ENCODE results near the gene STAG1. TPM values are rescaled to one million over a fixed set of nuclear protein-coding genes. Genes with fewer than 3 reads are reported as not detected.
"Not testable (repeated sequence)": the region's sequence is repeated elsewhere in the genome, so short reads cannot be mapped to it uniquely, and the experiment has no call there.

The STAG1 gene
- total and polyA plus RNA-seq, 9 of the 15 experiments (the other 6 are each of a cell fraction or from before 2014, with no cell fraction given), result 2.7 to 17.7 (median 8.8) TPM

DNA sequence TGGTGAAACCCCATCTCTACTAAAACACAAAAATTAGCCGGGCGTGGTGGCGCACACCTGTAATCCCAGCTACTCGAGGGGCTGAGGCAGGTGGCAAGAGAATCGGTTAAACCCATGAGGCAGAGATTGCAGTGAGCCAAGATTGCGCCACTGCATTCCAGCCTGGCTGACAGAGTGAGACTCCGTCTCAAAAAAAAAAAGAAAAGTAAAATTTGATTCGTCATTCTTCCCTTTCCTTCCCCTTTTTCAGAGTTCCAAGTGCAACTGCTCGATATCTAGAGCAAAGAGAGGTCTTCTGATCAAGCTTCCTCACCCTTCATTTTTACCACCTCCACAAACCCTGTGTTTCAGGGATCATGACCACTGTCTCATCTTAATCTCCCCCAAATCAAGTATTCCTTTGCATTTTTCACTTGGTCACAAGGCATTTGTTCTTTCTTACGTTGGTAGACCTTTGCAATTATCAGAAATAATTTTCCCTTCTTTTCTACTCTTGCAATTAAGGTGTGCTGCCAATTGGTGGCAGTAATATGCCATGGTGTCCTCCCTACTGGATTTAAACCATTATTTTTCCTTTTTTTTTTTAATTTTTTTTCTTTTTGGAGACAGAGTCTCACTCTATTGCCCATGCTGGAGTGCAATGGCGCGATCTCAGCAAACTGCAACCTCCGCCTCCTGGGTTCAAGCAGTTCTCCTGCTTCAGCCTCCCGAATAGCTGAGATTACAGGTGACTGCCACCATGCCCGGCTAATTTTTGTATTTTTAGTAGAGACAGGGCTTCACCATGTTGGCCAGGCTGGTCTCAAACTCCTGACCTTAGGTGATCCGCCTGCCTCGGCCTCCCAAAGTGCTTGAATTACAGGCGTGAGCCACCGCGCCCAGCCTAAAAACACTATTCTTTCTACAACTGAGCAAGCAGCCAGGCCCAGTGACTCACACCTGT lies 6.3 kb upstream of the STAG1 start:
- FAIRE-seq, result peak; percentile 42
- DNase-seq (ENCODE audit: extremely low read depth in 1 of 4, low spot score in 3 of 4); POLR2A ChIA-PET; BruUV-seq (replicated peaks); H3K27me3 ChIP-seq (ENCODE audit: control insufficient read depth in 2 of 2, insufficient read depth in 2 of 2, low read length in 2 of 2); H4K20me1 ChIP-seq (replicated peaks; ENCODE audit: control insufficient read depth, insufficient read depth, low read length); H3K27ac ChIP-seq (ENCODE audit: extremely low read depth, low read depth, low read length); H3K4me1 ChIP-seq (replicated peaks in 1 of 2; ENCODE audit: control insufficient read depth in 2 of 2, insufficient read depth in 2 of 2, low read length in 2 of 2); H3K4me3 ChIP-seq; H3K4me2 ChIP-seq (ENCODE audit: insufficient read depth, low read length); H3K9me1 ChIP-seq (ENCODE audit: control insufficient read depth, insufficient read depth, low read length); H3K9me3 ChIP-seq (replicated peaks; ENCODE audit: control insufficient read depth, insufficient read depth, low read depth, low read length); H3K36me3 ChIP-seq (ENCODE audit: control insufficient read depth, insufficient read depth, low read length); H3K9ac ChIP-seq (ENCODE audit: insufficient read depth in 1 of 2, low read depth in 2 of 2, low read length in 2 of 2); ATAC-seq; TF ChIP-seq CEBPG (tag; conservative IDR thresholded peaks at IDR 0.05 in 1 of 2, IDR thresholded peaks at IDR 0.05 in 1 of 2): not testable (repeated sequence)
- Histone ChIP-seq H3K79me2 (ENCODE audit: control insufficient read depth, insufficient read depth, low read length) (peaks cover 10% of the 10 kb centered on the region; the same call in 2 of the 3 replicates), H2AFZ (ENCODE audit: low read depth, low read length) (0 out of 2 replicates have a peak overlapping the region, but pooled peaks have one; percentile 53)
- 65% methylated on average over 11 of the region's 20 CpGs for WGBS (ENCODE audit: insufficient coverage, low coverage, missing lambda C conversion rate)
- intact Hi-C loops (cut with micrococcal nuclease), result loop anchor here (1.0 kb wide), 1 partner anchor 256 kb away; no protein-coding TSS in a partner anchor
- CTCF ChIA-PET (ENCODE audit: low intra/inter-chr PET ratio), result interaction anchor here (0.5 to 1.5 kb wide), 2 partner anchors 216 to 256 kb away, joined by 3 to 18 read pairs; no protein-coding TSS in a partner anchor
- in situ Hi-C loops (cut with MboI), result loop anchor here (5.0 to 25.0 kb wide), 2 partner anchors 254 to 1204 kb away; no protein-coding TSS in a partner anchor
- TF ChIP-seq SMC3 (conservative IDR thresholded peaks at IDR 0.05; ENCODE audit: insufficient read depth, low read depth, low read length) (0 out of 2 replicates have a peak, but pooled peaks have one; percentile 17), ZNF316 (IDR thresholded peaks at IDR 0.05) (peak; percentile 52), C11orf30 (IDR thresholded peaks at IDR 0.05; ENCODE audit: low read depth) (0 out of 2 replicates have a peak, but pooled peaks have one; percentile 43), ARID2 (IDR thresholded peaks at IDR 0.05) (0 out of 2 replicates have a peak, but pooled peaks have one; percentile 40), RAD21 (CRISPR knock-in tag; conservative IDR thresholded peaks at IDR 0.05 in 1 of 2, IDR thresholded peaks at IDR 0.05 in 1 of 2) (peak; percentile 32 to 63), MAFG (tag; conservative IDR thresholded peaks at IDR 0.05) (peak; percentile 48; the same call in 1 of the 2 replicates), TRIM24 (IDR thresholded peaks at IDR 0.05) (0 out of 4 replicates have a peak, but pooled peaks of 1 of the 2 experiments have one; percentile 29), CEBPG (CRISPR knock-in tag; IDR thresholded peaks at IDR 0.05) (peak; percentile 42; the same call in 1 of the 2 replicates), TEAD1 (CRISPR knock-in tag; IDR thresholded peaks at IDR 0.05) (peak in 1 of 2 experiments; percentile 75; a peak in 2 of 4 replicates)
- TF ChIP-seq, protein P1, sequence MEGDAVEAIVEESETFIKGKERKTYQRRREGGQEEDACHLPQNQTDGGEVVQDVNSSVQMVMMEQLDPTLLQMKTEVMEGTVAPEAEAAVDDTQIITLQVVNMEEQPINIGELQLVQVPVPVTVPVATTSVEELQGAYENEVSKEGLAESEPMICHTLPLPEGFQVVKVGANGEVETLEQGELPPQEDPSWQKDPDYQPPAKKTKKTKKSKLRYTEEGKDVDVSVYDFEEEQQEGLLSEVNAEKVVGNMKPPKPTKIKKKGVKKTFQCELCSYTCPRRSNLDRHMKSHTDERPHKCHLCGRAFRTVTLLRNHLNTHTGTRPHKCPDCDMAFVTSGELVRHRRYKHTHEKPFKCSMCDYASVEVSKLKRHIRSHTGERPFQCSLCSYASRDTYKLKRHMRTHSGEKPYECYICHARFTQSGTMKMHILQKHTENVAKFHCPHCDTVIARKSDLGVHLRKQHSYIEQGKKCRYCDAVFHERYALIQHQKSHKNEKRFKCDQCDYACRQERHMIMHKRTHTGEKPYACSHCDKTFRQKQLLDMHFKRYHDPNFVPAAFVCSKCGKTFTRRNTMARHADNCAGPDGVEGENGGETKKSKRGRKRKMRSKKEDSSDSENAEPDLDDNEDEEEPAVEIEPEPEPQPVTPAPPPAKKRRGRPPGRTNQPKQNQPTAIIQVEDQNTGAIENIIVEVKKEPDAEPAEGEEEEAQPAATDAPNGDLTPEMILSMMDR (IDR thresholded peaks at IDR 0.05 in 2 of 3, conservative IDR thresholded peaks at IDR 0.05 in 1 of 3; ENCODE audit: insufficient read depth in 2 of 3, low read depth in 1 of 3, low read length in 3 of 3), result peak; percentile 30 to 64 (median 43); a peak in 5 of 6 replicates

Measured in K562 (cell line).